OCI-LY7 (cell line): ENCODE measurements around the gene CCDC12. TPM values are rescaled to one million over a fixed set of nuclear protein-coding genes. Genes with fewer than 3 reads are reported as not detected.

Experiments
- BruUV-seq: library from RNA; stranded (reverse); fragments of 400-500 nt; replicated peaks from 2 replicates; lab custom pipeline; 2021; lab: Mats Ljungman, UMichigan
- CTCF ChIA-PET: fragments of 300-600 bp; sonication (Branson Sonifier 250); formaldehyde crosslinking; loops from one replicate; lab custom pipeline; 2022; ENCODE audit warnings: antibody characterized with exemption; ENCODE audit not compliant: unreplicated experiment; lab: Charles Lee
- POLR2A ChIA-PET: fragments of 300-600 bp; sonication (Branson Sonifier 250); formaldehyde crosslinking; loops from one replicate; lab custom pipeline; 2022; ENCODE audit warnings: antibody characterized with exemption; lab: Charles Lee
- DNase-seq: peaks from one replicate; pipeline ENCODE4 v3.0.0-alpha.2; 2015; ENCODE audit warnings: low spot score
- H2AFZ ChIP-seq: fragments of 200-600 bp; sonication (generic), shearing (Covaris generic); 2 replicates; pipeline ENCODE4 v1.6.1; 2014; ENCODE audit warnings: mild to moderate bottlenecking, antibody characterized with exemption, low read length, moderate library complexity
- H3K27ac ChIP-seq: fragments of 200-600 bp; sonication (generic); 2 replicates; pipeline ENCODE4 v1.5.1; 2014; ENCODE audit warnings: mixed run types, low read depth, mild to moderate bottlenecking, moderate library complexity, low read length, inconsistent platforms; ENCODE audit not compliant: poor library complexity, severe bottlenecking
- H3K36me3 ChIP-seq: fragments of 200-600 bp; sonication (generic); 2 replicates; pipeline ENCODE4 v1.6.1; 2014; ENCODE audit warnings: mild to moderate bottlenecking, antibody characterized with exemption, low read length, moderate library complexity, mixed read lengths; ENCODE audit not compliant: insufficient read depth
- H3K4me1 ChIP-seq: fragments of 200-600 bp; sonication (generic); 2 replicates; pipeline ENCODE4 v1.5.1; 2014; ENCODE audit warnings: mild to moderate bottlenecking, low read length; ENCODE audit not compliant: insufficient read depth, poor library complexity, severe bottlenecking
- H3K4me2 ChIP-seq: fragments of 200-600 bp; sonication (generic); 2 replicates; pipeline ENCODE4 v1.6.1; 2014; ENCODE audit warnings: mild to moderate bottlenecking, low read length
- H3K4me3 ChIP-seq: fragments of 200-600 bp; sonication (generic); 2 replicates; pipeline ENCODE4 v1.5.1; 2014; ENCODE audit warnings: mild to moderate bottlenecking, low read depth, low read length; ENCODE audit not compliant: poor library complexity, severe bottlenecking
- H3K79me2 ChIP-seq: fragments of 200-600 bp; sonication (generic); 2 replicates; pipeline ENCODE4 v1.6.1; 2016; ENCODE audit warnings: low read depth, mild to moderate bottlenecking, low read length, moderate library complexity, mixed read lengths; ENCODE audit not compliant: insufficient read depth
- H3K9me2 ChIP-seq: fragments of 200-600 bp; sonication (generic); 2 replicates; pipeline ENCODE4 v1.6.1; 2016; ENCODE audit warnings: mild to moderate bottlenecking, low read length, mixed read lengths; ENCODE audit not compliant: insufficient read depth
- H3K9me3 ChIP-seq: fragments of 200-600 bp; sonication (generic); 2 replicates; pipeline ENCODE4 v1.6.1; 2014; ENCODE audit warnings: mild to moderate bottlenecking, mixed run types, low read length, mixed read lengths
- H4K20me1 ChIP-seq: fragments of 200-600 bp; sonication (generic); 2 replicates; pipeline ENCODE4 v1.6.1; 2014; ENCODE audit warnings: mild to moderate bottlenecking, antibody characterized with exemption, low read length, moderate library complexity, mixed read lengths; ENCODE audit not compliant: insufficient read depth
- CTCF ChIP-seq: fragments of 200-600 bp; sonication (generic); conservative IDR thresholded peaks from 2 replicates; pipeline ENCODE4 v1.5.1; 2014; ENCODE audit warnings: mild to moderate bottlenecking, antibody characterized with exemption, low read length, moderate library complexity, mixed read lengths
- EZH2phosphoT487 ChIP-seq: fragments of 200-600 bp; sonication (generic); IDR thresholded peaks from 2 replicates; pipeline ENCODE4 v1.6.1; 2018; ENCODE audit warnings: low read depth, borderline replicate concordance, mild to moderate bottlenecking, mixed run types, antibody characterized with exemption, low read length, moderate library complexity, mixed read lengths
- intact Hi-C: fragments of 100-400 bp; cut with micrococcal nuclease; formaldehyde crosslinking; loops from one replicate; pipeline ENCODE4 v1.10.0; 2022; ENCODE audit not compliant: unreplicated experiment
- total RNA-seq, 2 experiments: library from RNA; depleted of rRNA in 1 of 2; stranded (reverse); fragments of >200 nt in 1 of 2; shearing (Covaris generic) in 1 of 2; gene quantifications; 2 replicates each; pipeline ENCODE4 v1.2.3, GENCODE V29; 2014 to 2022

CCDC12 gene
- total RNA-seq, 2 experiments from 2014 or later = 74.9 to 116 TPM

DNA sequence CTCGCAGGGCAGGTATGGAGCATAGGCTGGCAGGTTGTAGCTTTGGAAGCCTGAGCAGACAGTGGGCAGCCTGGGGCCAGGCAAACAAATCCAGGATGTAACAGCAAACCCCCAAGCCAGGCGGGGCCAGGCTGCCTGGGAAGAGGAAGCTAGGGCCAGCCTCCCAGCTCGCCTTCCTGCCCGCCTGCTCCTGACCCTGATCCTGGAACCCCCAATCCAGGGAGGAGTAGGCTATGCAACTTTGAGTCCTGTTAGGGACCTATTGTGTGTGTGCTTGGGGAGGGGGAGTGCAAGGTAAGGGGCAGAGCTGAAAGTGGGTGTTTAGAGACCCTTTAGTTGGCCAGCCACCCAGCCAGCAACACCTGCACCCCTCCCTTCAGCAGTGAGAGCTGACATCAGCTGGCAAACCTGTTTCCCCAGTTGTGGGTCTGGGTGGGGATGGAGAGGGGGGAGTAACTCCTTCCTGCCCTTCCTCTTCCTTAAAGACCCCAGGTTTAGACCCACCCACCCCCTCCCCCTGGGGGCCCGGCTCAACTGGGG, 5.5 kb upstream of the CCDC12 start:
- intact Hi-C loops = no loop called here
- BruUV-seq = no TSS peak
- Histone ChIP-seq H3K9me2 (no peaks in the 10 kb centered on the region), H3K79me2 (peaks cover 64% of the 10 kb centered on the region), H3K36me3 (peaks cover 9% of the 10 kb centered on the region; the same call in 1 of the 2 replicates), H3K4me2 (peak overlapping the region; percentile 90), H3K27ac (peak overlapping the region; percentile 35), H4K20me1 (no peaks in the 10 kb centered on the region), H2AFZ (no peak overlapping the region), H3K4me1 (peaks cover 82% of the 10 kb centered on the region), H3K4me3 (peak overlapping the region; percentile 52), H3K9me3 (no peaks in the 10 kb centered on the region)
- POLR2A ChIA-PET = interaction anchor here (0.7 to 5.6 kb wide), 6 partner anchors 9 to 54 kb away, joined by 3 to 39 read pairs (median 4); no protein-coding TSS in a partner anchor
- no peak for DNase-seq
- CTCF ChIA-PET = no interaction called here
- TF ChIP-seq EZH2phosphoT487 (no peak), CTCF (no peak)

DNA sequence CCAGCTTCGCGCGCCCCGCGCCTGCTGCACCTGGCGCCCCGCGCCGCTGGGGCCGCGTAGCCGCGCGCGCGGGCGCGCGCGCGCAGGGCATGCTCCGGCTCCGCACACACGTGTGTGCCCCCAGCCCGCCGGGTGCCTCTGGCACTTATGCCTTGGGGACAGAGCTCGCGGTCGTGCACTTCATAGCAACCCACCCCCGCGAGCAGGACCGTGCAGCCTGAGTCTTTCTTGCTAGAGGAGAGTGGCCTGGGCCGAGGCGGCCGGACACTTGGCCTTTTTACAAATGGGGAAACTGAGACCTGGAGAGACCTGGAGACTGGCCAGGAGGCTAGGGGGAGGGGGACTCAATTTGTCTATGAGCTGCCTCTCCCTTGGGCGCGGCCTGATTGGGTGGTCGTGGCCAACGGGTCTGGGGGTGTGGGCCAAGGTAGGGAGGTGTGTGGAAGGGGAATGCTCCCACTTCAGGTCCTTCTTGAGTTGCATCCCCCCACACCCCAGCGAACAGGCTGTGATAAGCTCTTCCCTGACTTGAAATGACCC, 3.5 kb upstream of the CCDC12 start:
- H3K79me2 ChIP-seq = peaks cover 58% of the 10 kb centered on the region
- TSS peak; percentile 46 for BruUV-seq

More for the DNA sequence above, 3.5 kb upstream of the CCDC12 start:
- H3K9me2 ChIP-seq = no peaks in the 10 kb centered on the region
- CTCF ChIA-PET = interaction anchor here (0.6 to 1.5 kb wide), 3 partner anchors 27 to 56 kb away, joined by 3 to 6 read pairs (median 5); no protein-coding TSS in a partner anchor
- H3K9me3 ChIP-seq = no peaks in the 10 kb centered on the region
- POLR2A ChIA-PET = interaction anchor here (0.9 to 5.6 kb wide), 7 partner anchors 10 to 53 kb away, joined by 3 to 39 read pairs (median 4); no protein-coding TSS in a partner anchor
- no peaks in the 10 kb centered on the region for H4K20me1 ChIP-seq
- no peak overlapping the region for H2AFZ ChIP-seq
- DNase-seq = no peak
- TF ChIP-seq CTCF (no peak), EZH2phosphoT487 (no peak)
- peak overlapping the region; percentile 90 for H3K4me2 ChIP-seq
- peaks cover 65% of the 10 kb centered on the region for H3K4me1 ChIP-seq
- peaks cover 10% of the 10 kb centered on the region for H3K36me3 ChIP-seq
- intact Hi-C loops = loop anchor here (2.0 kb wide), 1 partner anchor 53 kb away; no protein-coding TSS in a partner anchor
- peak overlapping the region; percentile 77 for H3K27ac ChIP-seq
- H3K4me3 ChIP-seq = peak overlapping the region; percentile 96
